ENCODE data around the gene RAB23. TPM values are rescaled to one million over a fixed set of nuclear protein-coding genes. Genes with fewer than 3 reads are reported as not detected.

The RAB23 gene
- total and polyA plus RNA-seq, 2 experiments from 2014 or later = 5.2 to 16.7 TPM

DNA sequence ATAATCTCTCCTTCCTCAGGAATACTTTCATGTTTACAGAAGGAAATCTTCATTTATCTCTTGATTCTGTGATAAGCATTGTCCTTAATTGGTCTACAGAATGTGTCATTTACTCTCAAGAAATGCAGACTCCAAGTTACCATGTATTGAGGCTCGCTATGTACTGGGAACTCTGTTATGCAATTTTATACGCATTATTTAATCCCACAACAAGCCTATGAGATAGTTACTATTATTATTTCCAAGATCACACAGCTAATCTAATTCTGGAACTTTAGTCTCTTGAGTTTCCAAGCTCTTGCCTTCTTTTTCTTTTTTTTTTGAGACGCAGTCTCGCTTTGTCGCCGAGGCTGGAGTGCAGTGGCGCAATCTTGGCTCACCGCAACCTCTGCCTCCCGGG is 30.0 kb upstream of the RAB23 start:
- Histone ChIP-seq H3K27ac (ENCODE audit: low read depth) (no peak overlapping the region), H3K9me2 (ENCODE audit: insufficient read depth) (no peaks in the 10 kb centered on the region), H3K4me2 (no peak overlapping the region), H2AFZ (no peak overlapping the region), H3K79me2 (replicated peaks; ENCODE audit: insufficient read depth) (no peaks in the 10 kb centered on the region), H3F3A (replicated peaks; ENCODE audit: low read depth) (no peaks in the 10 kb centered on the region), H3K4me3 (no peak overlapping the region), H4K20me1 (replicated peaks; ENCODE audit: insufficient read depth) (no peaks in the 10 kb centered on the region), H3K4me1 (ENCODE audit: insufficient read depth) (no peaks in the 10 kb centered on the region), H3K36me3 (ENCODE audit: insufficient read depth) (no peaks in the 10 kb centered on the region), H3K27me3 (ENCODE audit: insufficient read depth) (no peaks in the 10 kb centered on the region)
- Mint-ChIP-seq H3K36me3 (ENCODE audit: low read depth) (no peaks in the 10 kb centered on the region), H3K4me3 (no peak overlapping the region), H3K9me3 (no peaks in the 10 kb centered on the region), H3K4me1 (no peaks in the 10 kb centered on the region), H3K27ac (no peak overlapping the region), H3K27me3 (ENCODE audit: insufficient read depth, low read depth, poor library complexity) (peaks cover 2% of the 10 kb centered on the region)
- TF ChIP-seq ZNF331 (CRISPR knock-in tag; IDR thresholded peaks at IDR 0.05; ENCODE audit: low read depth) = no peak
- DNase-seq (ENCODE audit: low spot score) = no peak
- ATAC-seq = no peak

DNA sequence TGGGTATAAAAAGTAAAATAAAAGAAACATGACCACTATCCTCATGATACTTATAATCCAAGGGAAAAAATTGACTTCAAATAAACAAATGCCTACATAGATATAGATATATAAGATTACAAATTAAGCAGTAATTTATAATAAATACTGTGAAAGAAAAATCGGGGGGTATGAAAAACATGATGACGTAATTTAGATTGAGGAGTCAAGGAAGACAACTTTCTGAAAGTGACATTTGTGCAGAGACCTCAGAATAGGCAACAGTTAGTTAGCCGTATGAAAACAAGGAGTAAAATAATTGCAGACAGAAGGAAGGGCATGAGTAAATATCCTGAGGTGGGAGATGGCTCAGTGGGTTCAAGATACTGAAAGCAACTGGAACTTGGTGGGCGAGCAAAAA is 28.2 kb upstream of the RAB23 start:
- Histone ChIP-seq H3K9me2 (ENCODE audit: insufficient read depth) (no peaks in the 10 kb centered on the region), H2AFZ (no peak overlapping the region)
- no peaks in the 10 kb centered on the region for H3K36me3 Mint-ChIP-seq (ENCODE audit: low read depth)
- no peak for TF ChIP-seq EZH2phosphoT487 (IDR thresholded peaks at IDR 0.05; ENCODE audit: unreplicated experiment)
- no peak for TF ChIP-seq NANOG (IDR thresholded peaks at IDR 0.05; ENCODE audit: borderline replicate concordance)
- no peak for TF ChIP-seq ZNF331 (CRISPR knock-in tag; IDR thresholded peaks at IDR 0.05; ENCODE audit: low read depth)
- no peak for TF ChIP-seq JUNB (IDR thresholded peaks at IDR 0.05; ENCODE audit: unreplicated experiment)
- TF ChIP-seq, protein P1, sequence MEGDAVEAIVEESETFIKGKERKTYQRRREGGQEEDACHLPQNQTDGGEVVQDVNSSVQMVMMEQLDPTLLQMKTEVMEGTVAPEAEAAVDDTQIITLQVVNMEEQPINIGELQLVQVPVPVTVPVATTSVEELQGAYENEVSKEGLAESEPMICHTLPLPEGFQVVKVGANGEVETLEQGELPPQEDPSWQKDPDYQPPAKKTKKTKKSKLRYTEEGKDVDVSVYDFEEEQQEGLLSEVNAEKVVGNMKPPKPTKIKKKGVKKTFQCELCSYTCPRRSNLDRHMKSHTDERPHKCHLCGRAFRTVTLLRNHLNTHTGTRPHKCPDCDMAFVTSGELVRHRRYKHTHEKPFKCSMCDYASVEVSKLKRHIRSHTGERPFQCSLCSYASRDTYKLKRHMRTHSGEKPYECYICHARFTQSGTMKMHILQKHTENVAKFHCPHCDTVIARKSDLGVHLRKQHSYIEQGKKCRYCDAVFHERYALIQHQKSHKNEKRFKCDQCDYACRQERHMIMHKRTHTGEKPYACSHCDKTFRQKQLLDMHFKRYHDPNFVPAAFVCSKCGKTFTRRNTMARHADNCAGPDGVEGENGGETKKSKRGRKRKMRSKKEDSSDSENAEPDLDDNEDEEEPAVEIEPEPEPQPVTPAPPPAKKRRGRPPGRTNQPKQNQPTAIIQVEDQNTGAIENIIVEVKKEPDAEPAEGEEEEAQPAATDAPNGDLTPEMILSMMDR (conservative IDR thresholded peaks at IDR 0.05; ENCODE audit: low read depth in 2 of 2) = no peak
- TF ChIP-seq, protein P2, sequence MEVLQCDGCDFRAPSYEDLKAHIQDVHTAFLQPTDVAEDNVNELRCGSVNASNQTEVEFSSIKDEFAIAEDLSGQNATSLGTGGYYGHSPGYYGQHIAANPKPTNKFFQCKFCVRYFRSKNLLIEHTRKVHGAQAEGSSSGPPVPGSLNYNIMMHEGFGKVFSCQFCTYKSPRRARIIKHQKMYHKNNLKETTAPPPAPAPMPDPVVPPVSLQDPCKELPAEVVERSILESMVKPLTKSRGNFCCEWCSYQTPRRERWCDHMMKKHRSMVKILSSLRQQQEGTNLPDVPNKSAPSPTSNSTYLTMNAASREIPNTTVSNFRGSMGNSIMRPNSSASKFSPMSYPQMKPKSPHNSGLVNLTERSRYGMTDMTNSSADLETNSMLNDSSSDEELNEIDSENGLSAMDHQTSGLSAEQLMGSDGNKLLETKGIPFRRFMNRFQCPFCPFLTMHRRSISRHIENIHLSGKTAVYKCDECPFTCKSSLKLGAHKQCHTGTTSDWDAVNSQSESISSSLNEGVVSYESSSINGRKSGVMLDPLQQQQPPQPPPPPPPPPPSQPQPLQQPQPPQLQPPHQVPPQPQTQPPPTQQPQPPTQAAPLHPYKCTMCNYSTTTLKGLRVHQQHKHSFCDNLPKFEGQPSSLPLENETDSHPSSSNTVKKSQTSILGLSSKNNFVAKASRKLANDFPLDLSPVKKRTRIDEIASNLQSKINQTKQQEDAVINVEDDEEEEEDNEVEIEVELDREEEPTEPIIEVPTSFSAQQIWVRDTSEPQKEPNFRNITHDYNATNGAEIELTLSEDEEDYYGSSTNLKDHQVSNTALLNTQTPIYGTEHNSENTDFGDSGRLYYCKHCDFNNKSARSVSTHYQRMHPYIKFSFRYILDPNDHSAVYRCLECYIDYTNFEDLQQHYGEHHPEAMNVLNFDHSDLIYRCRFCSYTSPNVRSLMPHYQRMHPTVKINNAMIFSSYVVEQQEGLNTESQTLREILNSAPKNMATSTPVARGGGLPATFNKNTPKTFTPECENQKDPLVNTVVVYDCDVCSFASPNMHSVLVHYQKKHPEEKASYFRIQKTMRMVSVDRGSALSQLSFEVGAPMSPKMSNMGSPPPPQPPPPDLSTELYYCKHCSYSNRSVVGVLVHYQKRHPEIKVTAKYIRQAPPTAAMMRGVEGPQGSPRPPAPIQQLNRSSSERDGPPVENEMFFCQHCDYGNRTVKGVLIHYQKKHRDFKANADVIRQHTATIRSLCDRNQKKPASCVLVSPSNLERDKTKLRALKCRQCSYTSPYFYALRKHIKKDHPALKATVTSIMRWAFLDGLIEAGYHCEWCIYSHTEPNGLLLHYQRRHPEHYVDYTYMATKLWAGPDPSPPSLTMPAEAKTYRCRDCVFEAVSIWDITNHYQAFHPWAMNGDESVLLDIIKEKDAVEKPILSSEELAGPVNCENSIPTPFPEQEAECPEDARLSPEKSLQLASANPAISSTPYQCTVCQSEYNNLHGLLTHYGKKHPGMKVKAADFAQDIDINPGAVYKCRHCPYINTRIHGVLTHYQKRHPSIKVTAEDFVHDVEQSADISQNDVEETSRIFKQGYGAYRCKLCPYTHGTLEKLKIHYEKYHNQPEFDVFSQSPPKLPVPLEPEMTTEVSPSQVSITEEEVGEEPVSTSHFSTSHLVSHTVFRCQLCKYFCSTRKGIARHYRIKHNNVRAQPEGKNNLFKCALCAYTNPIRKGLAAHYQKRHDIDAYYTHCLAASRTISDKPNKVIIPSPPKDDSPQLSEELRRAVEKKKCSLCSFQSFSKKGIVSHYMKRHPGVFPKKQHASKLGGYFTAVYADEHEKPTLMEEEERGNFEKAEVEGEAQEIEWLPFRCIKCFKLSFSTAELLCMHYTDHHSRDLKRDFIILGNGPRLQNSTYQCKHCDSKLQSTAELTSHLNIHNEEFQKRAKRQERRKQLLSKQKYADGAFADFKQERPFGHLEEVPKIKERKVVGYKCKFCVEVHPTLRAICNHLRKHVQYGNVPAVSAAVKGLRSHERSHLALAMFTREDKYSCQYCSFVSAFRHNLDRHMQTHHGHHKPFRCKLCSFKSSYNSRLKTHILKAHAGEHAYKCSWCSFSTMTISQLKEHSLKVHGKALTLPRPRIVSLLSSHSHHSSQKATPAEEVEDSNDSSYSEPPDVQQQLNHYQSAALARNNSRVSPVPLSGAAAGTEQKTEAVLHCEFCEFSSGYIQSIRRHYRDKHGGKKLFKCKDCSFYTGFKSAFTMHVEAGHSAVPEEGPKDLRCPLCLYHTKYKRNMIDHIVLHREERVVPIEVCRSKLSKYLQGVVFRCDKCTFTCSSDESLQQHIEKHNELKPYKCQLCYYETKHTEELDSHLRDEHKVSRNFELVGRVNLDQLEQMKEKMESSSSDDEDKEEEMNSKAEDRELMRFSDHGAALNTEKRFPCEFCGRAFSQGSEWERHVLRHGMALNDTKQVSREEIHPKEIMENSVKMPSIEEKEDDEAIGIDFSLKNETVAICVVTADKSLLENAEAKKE (CRISPR knock-in tag; IDR thresholded peaks at IDR 0.05) = no peak
- TF ChIP-seq POLR2AphosphoS5 (IDR thresholded peaks at IDR 0.05; ENCODE audit: low read depth) = no peak
- no peak for TF ChIP-seq EZH2 (IDR thresholded peaks at IDR 0.05; ENCODE audit: low read depth, unreplicated experiment)
- no peak for TF ChIP-seq CREB1 (CRISPR knock-in tag; IDR thresholded peaks at IDR 0.05; ENCODE audit: low read depth)
- TF ChIP-seq, protein P3, sequence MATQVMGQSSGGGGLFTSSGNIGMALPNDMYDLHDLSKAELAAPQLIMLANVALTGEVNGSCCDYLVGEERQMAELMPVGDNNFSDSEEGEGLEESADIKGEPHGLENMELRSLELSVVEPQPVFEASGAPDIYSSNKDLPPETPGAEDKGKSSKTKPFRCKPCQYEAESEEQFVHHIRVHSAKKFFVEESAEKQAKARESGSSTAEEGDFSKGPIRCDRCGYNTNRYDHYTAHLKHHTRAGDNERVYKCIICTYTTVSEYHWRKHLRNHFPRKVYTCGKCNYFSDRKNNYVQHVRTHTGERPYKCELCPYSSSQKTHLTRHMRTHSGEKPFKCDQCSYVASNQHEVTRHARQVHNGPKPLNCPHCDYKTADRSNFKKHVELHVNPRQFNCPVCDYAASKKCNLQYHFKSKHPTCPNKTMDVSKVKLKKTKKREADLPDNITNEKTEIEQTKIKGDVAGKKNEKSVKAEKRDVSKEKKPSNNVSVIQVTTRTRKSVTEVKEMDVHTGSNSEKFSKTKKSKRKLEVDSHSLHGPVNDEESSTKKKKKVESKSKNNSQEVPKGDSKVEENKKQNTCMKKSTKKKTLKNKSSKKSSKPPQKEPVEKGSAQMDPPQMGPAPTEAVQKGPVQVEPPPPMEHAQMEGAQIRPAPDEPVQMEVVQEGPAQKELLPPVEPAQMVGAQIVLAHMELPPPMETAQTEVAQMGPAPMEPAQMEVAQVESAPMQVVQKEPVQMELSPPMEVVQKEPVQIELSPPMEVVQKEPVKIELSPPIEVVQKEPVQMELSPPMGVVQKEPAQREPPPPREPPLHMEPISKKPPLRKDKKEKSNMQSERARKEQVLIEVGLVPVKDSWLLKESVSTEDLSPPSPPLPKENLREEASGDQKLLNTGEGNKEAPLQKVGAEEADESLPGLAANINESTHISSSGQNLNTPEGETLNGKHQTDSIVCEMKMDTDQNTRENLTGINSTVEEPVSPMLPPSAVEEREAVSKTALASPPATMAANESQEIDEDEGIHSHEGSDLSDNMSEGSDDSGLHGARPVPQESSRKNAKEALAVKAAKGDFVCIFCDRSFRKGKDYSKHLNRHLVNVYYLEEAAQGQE (IDR thresholded peaks at IDR 0.05; ENCODE audit: unreplicated experiment) = no peak
- TF ChIP-seq STAT1 (IDR thresholded peaks at IDR 0.05; ENCODE audit: unreplicated experiment) = no peak

More for the DNA sequence above, 28.2 kb upstream of the RAB23 start:
- no peak overlapping the region for H3K27ac Mint-ChIP-seq
- H3K4me3 Mint-ChIP-seq = no peak overlapping the region
- Histone ChIP-seq H3K36me3 (ENCODE audit: insufficient read depth) (no peaks in the 10 kb centered on the region), H3F3A (replicated peaks; ENCODE audit: low read depth) (no peaks in the 10 kb centered on the region), H3K27ac (ENCODE audit: low read depth) (no peak overlapping the region), H3K4me1 (ENCODE audit: insufficient read depth) (no peaks in the 10 kb centered on the region), H3K4me2 (no peak overlapping the region), H3K27me3 (ENCODE audit: insufficient read depth) (no peaks in the 10 kb centered on the region), H3K4me3 (no peak overlapping the region), H4K20me1 (replicated peaks; ENCODE audit: insufficient read depth) (no peaks in the 10 kb centered on the region), H3K79me2 (replicated peaks; ENCODE audit: insufficient read depth) (no peaks in the 10 kb centered on the region)
- ATAC-seq = no peak
- H3K9me3 Mint-ChIP-seq = no peaks in the 10 kb centered on the region
- no peak for DNase-seq (ENCODE audit: low spot score)
- H3K27me3 Mint-ChIP-seq (ENCODE audit: insufficient read depth, low read depth, poor library complexity) = peaks cover 2% of the 10 kb centered on the region
- H3K4me1 Mint-ChIP-seq = no peaks in the 10 kb centered on the region

Measured in GM23338 (cell line).